Duodenal mucosa (tissue), 2 donors: Measurements from ENCODE around the gene USP6.
A peak's percentile ranks its signal among the peaks of the same experiment; 100 is the strongest.
"Not testable (repeated sequence)": the region's sequence is repeated elsewhere in the genome, so short reads cannot be mapped to it uniquely, and the experiment has no call there.

Experiments used
- H3K27ac ChIP-seq: one replicate; pipeline ENCODE4 v1.7.0; 2013; ENCODE audit warnings: low read depth, low read length
- H3K27me3 ChIP-seq, 2 donors: one replicate each; pipeline ENCODE4 v1.7.0; 2013; ENCODE audit warnings: low read length in 2 of 2, control low read depth in 1 of 2; ENCODE audit not compliant: insufficient read depth in 2 of 2, control insufficient read depth in 1 of 2
- H3K36me3 ChIP-seq, 2 donors: one replicate each; pipeline ENCODE4 v1.7.0; 2013; ENCODE audit warnings: low read length in 2 of 2, control low read depth in 1 of 2; ENCODE audit not compliant: insufficient read depth in 2 of 2, control insufficient read depth in 1 of 2
- H3K4me1 ChIP-seq, 2 donors: one replicate each; pipeline ENCODE4 v1.7.0; 2013; ENCODE audit warnings: low read length in 2 of 2, control low read depth in 1 of 2; ENCODE audit not compliant: insufficient read depth in 2 of 2, control insufficient read depth in 1 of 2
- H3K4me3 ChIP-seq, 2 donors: one replicate each; pipeline ENCODE4 v1.7.0; 2013; ENCODE audit warnings: low read length in 2 of 2, low read depth in 1 of 2
- H3K9ac ChIP-seq, 2 donors: one replicate each; pipeline ENCODE4 v1.7.0; 2013; ENCODE audit warnings: low read length in 2 of 2, low read depth in 1 of 2
- H3K9me3 ChIP-seq, 2 donors: one replicate each; pipeline ENCODE4 v1.7.0; 2013; ENCODE audit warnings: low read length in 2 of 2, control low read depth in 1 of 2; ENCODE audit not compliant: control insufficient read depth in 1 of 2

Gene USP6

DNA sequence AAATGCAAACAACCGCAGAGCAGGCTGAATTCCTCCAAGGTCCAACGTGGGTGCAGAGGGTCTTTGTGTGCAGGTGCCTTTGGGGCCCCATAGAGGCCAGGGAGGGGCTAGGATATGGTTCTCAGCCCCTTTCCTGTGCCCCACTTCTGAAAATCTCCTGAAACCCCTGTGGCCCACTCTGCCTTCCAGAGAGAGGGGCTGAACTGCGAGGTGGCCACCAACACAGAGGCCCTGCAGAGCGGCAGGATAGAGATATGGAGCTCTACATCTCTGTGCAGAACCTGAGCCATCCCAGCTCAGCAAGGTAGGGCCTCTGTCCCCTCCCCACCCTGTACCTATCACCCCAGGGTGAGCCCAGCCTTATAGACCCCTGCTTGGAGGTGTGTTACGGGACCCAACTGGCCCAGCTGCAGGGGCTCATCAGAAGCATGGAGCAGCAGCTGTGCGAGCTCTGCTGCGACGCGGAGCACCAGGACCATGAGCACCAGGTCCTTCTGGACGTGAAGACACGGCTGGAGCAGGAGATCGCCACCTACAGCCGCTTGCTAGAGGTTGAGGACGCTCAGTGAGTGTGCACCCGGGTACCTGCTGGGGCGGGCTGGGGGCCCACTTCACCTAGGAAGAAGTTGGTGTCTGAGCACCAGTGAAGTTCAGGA is 5.5 kb downstream of the USP6 start:
- H3K4me1 ChIP-seq, result peaks cover 0 to 3% of the 10 kb centered on the region in 2 donors
- H3K27ac ChIP-seq, result no peak overlapping the region
- H3K4me3 ChIP-seq, result no peak overlapping the region
- H3K9ac ChIP-seq, result no peak overlapping the region
- H3K27me3 ChIP-seq, result peaks cover 3 to 18% of the 10 kb centered on the region in 2 donors
- no peaks in the 10 kb centered on the region for H3K36me3 ChIP-seq
- H3K9me3 ChIP-seq, result no peaks in the 10 kb centered on the region

DNA sequence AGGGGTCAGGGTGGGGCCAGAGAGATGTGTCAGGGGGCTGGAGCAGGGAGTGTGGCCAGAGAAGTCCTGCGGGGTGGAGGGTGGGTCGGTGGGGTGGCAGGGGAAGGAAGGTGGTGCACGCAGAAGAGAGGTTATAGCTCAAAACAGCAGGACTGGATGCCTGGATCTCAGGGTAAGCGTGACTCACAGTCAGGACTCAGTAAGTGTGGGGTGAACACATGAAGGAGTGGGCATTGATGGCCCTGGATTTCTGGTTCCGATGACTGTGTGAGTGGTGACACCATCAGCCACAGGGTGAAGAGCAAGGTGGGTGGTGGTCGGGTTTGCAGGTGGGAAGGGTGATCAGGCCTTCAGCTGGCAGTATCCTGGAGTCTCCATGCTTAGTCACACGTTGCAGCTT is 6.2 kb downstream of the USP6 start:
- H3K27ac ChIP-seq, H3K9ac ChIP-seq: not testable (repeated sequence)
- H3K4me3 ChIP-seq, result peak overlapping the region in 1 of 2 donors; percentile 55

DNA sequence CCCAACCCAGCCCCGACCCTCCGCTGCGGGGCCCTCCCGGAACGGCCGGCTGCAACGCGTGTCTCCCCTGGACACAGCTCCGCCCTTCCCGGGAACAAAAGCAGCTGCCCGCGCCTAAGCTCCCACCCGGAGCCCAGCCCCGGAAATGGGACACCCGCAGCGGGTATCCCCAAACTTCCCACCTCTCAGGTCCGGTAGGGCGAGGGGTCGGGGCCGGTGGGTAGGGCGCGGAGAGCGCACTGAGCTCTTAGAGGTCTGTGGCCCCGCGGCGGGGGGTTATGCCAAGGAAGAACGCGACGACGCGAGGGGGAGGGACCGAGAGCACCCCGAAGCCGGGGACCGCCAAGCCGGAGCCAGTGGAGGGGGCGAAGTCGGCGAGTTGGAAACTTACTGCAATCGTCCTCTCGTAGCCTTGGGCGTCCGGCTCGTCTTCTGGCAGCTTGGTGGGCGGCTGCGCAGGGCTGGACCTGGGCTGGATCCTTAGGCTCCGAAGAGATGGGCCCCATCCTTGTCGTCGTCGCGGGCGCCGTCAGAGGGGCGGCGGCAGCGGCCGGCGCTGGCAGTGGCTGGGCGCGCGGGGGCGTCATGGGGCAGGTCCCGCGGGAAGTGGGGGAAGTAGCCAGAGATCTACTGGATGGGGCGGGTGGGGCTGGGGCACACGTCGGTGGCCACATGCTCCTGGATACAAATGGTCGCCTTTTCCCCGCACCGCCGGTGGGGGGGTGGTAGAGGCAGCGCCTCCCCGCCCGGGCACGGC is 6.9 kb downstream of the USP6 start:
- H3K4me3 ChIP-seq, result peak overlapping the region; percentile 55 to 63
- no peak overlapping the region for H3K27ac ChIP-seq
- peaks cover 0 to 3% of the 10 kb centered on the region in 2 donors for H3K4me1 ChIP-seq
- no peaks in the 10 kb centered on the region for H3K36me3 ChIP-seq
- H3K9me3 ChIP-seq, result no peaks in the 10 kb centered on the region
- peaks cover 0 to 13% of the 10 kb centered on the region in 2 donors for H3K27me3 ChIP-seq
- H3K9ac ChIP-seq, result no peak overlapping the region

More for the DNA sequence above, 6.2 kb downstream of the USP6 start:
- peaks cover 0 to 13% of the 10 kb centered on the region in 2 donors for H3K27me3 ChIP-seq
- H3K36me3 ChIP-seq, H3K9me3 ChIP-seq, H3K4me1 ChIP-seq: not testable (repeated sequence)

DNA sequence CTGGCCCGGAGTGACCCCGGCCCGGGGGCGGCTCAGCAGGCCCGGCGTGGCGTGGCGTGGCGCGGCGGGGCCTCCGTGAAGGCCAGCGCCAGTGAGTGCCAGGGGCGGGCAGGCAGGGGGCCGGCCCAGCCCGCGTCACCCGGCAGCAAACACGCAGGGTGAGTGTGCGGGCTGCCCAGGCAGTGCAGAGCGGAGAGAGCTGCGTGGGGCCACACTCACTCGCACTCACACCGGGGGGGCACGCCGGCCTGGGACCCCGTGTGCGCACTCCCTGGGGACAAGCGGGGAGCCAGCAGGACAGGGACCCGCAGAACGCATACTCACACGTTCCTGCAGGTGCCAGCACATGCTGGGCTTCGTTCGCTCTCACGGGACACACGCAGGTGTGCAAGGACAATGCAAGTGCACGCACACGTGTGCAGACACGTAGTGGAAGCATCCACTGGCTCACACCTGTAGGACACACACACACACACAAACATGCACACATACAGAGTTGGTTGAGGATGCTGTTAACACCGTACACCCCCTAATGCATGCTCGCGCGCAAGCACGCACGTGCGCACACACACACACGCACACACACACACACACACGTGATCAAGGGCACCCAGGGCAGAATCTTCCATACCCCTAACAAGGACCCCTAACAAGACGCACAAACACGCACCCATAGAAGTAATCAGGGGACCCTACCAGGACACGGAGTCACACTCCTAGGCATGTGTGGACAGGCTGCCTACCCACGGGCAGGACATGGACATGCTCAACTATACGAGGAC is 7.7 kb downstream of the USP6 start:
- no peak overlapping the region for H3K27ac ChIP-seq
- no peak overlapping the region for H3K4me3 ChIP-seq
- peaks cover 0 to 3% of the 10 kb centered on the region in 2 donors for H3K4me1 ChIP-seq
- H3K36me3 ChIP-seq, result no peaks in the 10 kb centered on the region
- H3K27me3 ChIP-seq, result peaks cover 0 to 10% of the 10 kb centered on the region in 2 donors
- H3K9ac ChIP-seq, result no peak overlapping the region
- no peaks in the 10 kb centered on the region for H3K9me3 ChIP-seq

DNA sequence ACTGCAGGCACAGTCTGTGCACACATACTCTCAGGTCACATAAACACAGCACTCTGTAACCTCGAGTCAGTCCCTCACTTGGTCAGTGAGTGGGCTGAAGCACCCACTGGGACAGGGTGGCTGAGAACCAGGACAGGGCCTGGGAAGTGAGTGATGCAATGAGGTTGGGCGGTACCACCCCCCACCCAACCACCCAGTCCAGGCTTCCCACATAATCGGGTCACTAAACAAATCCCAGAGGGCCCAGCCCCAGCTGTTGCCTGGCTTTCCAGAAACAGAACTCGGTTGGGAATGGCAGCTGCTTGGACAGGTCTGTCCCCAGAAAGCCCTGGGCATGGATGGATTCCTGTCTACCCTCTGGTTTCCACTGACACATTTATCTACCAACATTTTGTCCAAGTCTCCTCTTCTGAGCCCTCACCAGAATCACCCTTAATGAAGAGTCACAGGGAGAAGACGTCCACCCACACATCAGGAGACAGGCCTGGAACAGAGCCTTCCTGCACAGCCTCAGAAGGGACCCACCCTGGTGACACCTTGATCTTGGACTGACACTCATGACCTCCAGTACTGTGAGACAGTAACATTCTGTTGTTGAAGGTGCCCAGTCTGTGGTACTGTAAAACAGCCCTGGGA is 8.4 kb downstream of the USP6 start:
- not testable (repeated sequence) for H3K27ac ChIP-seq, H3K36me3 ChIP-seq, H3K4me3 ChIP-seq, H3K9ac ChIP-seq, H3K4me1 ChIP-seq, H3K27me3 ChIP-seq, H3K9me3 ChIP-seq

DNA sequence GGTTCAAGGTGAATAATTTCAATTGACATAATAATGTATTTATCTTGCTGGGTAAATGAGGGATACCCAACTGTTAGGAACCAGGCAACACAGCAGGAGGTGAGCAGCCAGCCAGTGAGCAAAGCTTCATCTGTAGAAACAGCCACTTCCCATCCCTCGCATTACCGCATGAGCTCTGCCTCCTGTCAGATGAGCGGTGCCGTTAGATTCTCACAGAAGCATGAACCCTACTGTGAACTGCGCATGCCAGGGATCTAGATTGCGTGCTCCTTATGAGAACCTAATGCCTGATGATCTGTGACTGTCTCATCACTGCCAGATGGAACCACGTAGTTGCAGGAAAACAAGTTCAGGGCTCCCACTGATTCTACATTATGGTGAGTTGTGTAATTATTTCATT is 9.1 kb downstream of the USP6 start:
- not testable (repeated sequence) for H3K27ac ChIP-seq, H3K9me3 ChIP-seq, H3K4me1 ChIP-seq, H3K36me3 ChIP-seq, H3K27me3 ChIP-seq, H3K9ac ChIP-seq, H3K4me3 ChIP-seq

DNA sequence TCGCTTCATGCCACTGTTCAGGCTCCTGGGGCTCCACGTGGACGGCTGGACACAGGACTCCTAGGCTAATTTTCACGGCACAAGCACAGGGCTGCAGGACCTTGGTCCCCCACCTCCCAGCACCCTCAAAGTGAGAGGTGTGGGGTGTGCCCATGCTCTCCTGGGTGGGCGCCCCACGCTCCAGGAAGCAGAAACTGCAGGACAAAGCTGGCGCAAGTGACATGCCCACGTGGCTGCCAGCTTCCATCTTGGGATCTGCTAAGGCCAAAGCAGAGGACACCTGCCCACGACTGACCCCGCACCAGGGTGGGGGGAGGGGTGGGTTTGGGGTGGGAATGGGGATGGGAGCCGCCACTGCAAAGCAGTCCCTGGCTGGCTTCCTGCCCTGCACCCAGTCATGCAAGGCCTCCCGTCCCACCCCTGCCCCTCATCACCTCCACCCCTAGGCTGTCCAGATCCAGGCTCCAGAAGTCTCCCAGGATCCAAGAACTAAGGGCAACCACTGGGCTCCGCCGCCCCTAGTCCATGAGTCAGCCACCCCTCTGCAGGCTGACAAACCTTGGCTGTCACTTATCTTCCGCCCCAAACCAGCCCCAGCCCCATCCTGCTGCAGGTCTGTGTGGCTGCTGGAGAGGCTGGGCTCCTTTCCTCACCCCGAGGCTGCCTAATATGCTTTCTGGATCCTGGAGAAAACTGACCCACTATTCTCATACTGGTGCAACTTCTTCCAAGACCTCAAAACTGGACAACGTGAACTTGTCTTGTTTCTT is 11.1 kb downstream of the USP6 start:
- H3K36me3 ChIP-seq, result no peaks in the 10 kb centered on the region
- H3K9me3 ChIP-seq, result no peaks in the 10 kb centered on the region
- no peak overlapping the region for H3K27ac ChIP-seq
- peaks cover 0 to 7% of the 10 kb centered on the region in 2 donors for H3K27me3 ChIP-seq
- H3K4me1 ChIP-seq, result peaks cover 0 to 3% of the 10 kb centered on the region in 2 donors
- H3K4me3 ChIP-seq, result no peak overlapping the region
- no peak overlapping the region for H3K9ac ChIP-seq

DNA sequence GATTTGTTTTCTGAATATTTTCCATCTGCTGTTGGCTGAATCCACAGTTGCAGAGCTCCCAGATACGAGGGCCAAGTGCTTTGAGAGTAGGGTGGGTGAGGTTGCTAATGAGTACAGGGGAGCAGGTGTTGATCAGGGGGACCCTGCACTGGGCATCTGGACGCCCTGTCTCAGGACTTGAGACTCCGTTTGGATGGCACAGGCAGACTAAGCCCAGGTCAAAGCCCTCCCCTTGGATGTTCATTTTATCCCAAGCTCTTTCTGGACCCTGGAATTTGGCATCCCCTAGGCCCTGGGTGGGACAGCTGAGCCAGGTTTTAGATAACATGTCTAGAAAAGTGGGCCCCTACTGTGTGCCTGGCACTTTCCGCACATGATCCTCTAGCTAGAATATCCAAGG is 12.1 kb downstream of the USP6 start:
- Histone ChIP-seq H3K4me1 (no peaks in the 10 kb centered on the region), H3K9ac (no peak overlapping the region), H3K27me3 (peaks cover 0 to 7% of the 10 kb centered on the region in 2 donors), H3K4me3 (no peak overlapping the region), H3K36me3 (no peaks in the 10 kb centered on the region), H3K27ac (no peak overlapping the region), H3K9me3 (no peaks in the 10 kb centered on the region)

DNA sequence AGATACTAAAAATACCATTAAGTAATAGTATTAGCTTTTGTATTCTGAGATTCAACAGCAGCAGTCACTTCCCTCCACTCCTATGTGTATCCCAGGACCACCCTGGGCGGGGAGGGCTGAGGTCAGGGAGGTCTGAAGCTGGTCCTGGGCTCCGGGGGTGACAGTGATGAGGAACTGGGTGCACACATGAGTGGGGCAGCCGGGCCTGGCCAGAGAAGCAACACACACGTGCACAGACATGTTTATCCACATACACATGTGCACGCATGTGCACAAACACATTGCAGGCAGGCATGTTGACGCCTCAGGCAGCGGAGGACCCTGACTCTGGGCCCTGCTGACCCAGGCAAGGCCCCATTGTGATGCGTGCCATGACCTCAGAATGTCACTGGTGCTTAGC is 12.6 kb downstream of the USP6 start:
- not testable (repeated sequence) for H3K9ac ChIP-seq, H3K27ac ChIP-seq, H3K4me1 ChIP-seq, H3K9me3 ChIP-seq, H3K36me3 ChIP-seq, H3K4me3 ChIP-seq, H3K27me3 ChIP-seq
